ENCODE data around the gene ARHGEF4. TPM values are rescaled to one million over a fixed set of nuclear protein-coding genes. Genes with fewer than 3 reads are reported as not detected.
A peak's percentile ranks its signal among the peaks of the same experiment; 100 is the strongest.

ARHGEF4 gene
- total RNA-seq, 2 donors from 2014 or later: not detected

- H3K27ac Mint-ChIP-seq: no peak overlapping the region
- H3K4me3 Mint-ChIP-seq: no peak overlapping the region
- peaks cover 11% of the 10 kb centered on the region for H3K27me3 Mint-ChIP-seq
- H3K9me3 Mint-ChIP-seq: no peaks in the 10 kb centered on the region
- H3K36me3 Mint-ChIP-seq (ENCODE audit: low read depth): no peaks in the 10 kb centered on the region
- no peak for ATAC-seq (replicated peaks)
- H3K4me1 Mint-ChIP-seq: peaks cover 3% of the 10 kb centered on the region
Observed at GRCh38 chr2:130808482-130809268, 28.0 kb upstream of the ARHGEF4 start.

GRCh38 chr2:130810490-130810889 is 26.2 kb upstream of the ARHGEF4 start:
- peaks cover 3% of the 10 kb centered on the region for H3K4me1 Mint-ChIP-seq
- no peaks in the 10 kb centered on the region for H3K9me3 Mint-ChIP-seq
- peak overlapping the region; percentile 37 for H3K27ac Mint-ChIP-seq
- H3K4me3 Mint-ChIP-seq: no peak overlapping the region
- H3K27me3 Mint-ChIP-seq: peaks cover 11% of the 10 kb centered on the region
- no peaks in the 10 kb centered on the region for H3K36me3 Mint-ChIP-seq (ENCODE audit: low read depth)
- ATAC-seq (replicated peaks): no peak

- Mint-ChIP-seq H3K4me3 (no peak overlapping the region), H3K27ac (no peak overlapping the region), H3K36me3 (ENCODE audit: low read depth) (no peaks in the 10 kb centered on the region), H3K9me3 (no peaks in the 10 kb centered on the region), H3K4me1 (no peaks in the 10 kb centered on the region), H3K27me3 (peaks cover 8% of the 10 kb centered on the region)
- no peak for ATAC-seq (replicated peaks)
Observed at GRCh38 chr2:130813722-130814121, 23.0 kb upstream of the ARHGEF4 start.

- Mint-ChIP-seq H3K9me3 (no peaks in the 10 kb centered on the region), H3K4me1 (no peaks in the 10 kb centered on the region), H3K36me3 (ENCODE audit: low read depth) (no peaks in the 10 kb centered on the region), H3K27me3 (peaks cover 5% of the 10 kb centered on the region), H3K27ac (no peak overlapping the region), H3K4me3 (no peak overlapping the region)
- no peak for ATAC-seq (replicated peaks)
Observed at GRCh38 chr2:130814931-130815680, 21.6 kb upstream of the ARHGEF4 start.

- no peaks in the 10 kb centered on the region for H3K36me3 Mint-ChIP-seq (ENCODE audit: low read depth)
- peak; percentile 35 for ATAC-seq (replicated peaks)
- no peaks in the 10 kb centered on the region for H3K9me3 Mint-ChIP-seq
- peaks cover under 1% of the 10 kb centered on the region for H3K4me1 Mint-ChIP-seq
- no peak overlapping the region for H3K27ac Mint-ChIP-seq
- no peak overlapping the region for H3K4me3 Mint-ChIP-seq
- no peaks in the 10 kb centered on the region for H3K27me3 Mint-ChIP-seq
Observed at GRCh38 chr2:130818809-130819208, 17.9 kb upstream of the ARHGEF4 start.

- Mint-ChIP-seq H3K9me3 (no peaks in the 10 kb centered on the region), H3K4me1 (peaks cover 5% of the 10 kb centered on the region), H3K27me3 (no peaks in the 10 kb centered on the region), H3K36me3 (ENCODE audit: low read depth) (no peaks in the 10 kb centered on the region), H3K4me3 (no peak overlapping the region), H3K27ac (no peak overlapping the region)
- no peak for ATAC-seq (replicated peaks)
Observed at GRCh38 chr2:130819226-130819607, 17.5 kb upstream of the ARHGEF4 start.

- Mint-ChIP-seq H3K36me3 (ENCODE audit: low read depth) (no peaks in the 10 kb centered on the region), H3K4me3 (no peak overlapping the region), H3K27me3 (no peaks in the 10 kb centered on the region), H3K4me1 (peaks cover 10% of the 10 kb centered on the region), H3K9me3 (no peaks in the 10 kb centered on the region), H3K27ac (no peak overlapping the region)
- ATAC-seq (replicated peaks): no peak
Observed at GRCh38 chr2:130819608-130820278, 17.0 kb upstream of the ARHGEF4 start.

- no peak for ATAC-seq (replicated peaks)
- H3K27ac Mint-ChIP-seq: peak overlapping the region; percentile 59
- H3K27me3 Mint-ChIP-seq: no peaks in the 10 kb centered on the region
- no peaks in the 10 kb centered on the region for H3K9me3 Mint-ChIP-seq
- no peak overlapping the region for H3K4me3 Mint-ChIP-seq
- H3K36me3 Mint-ChIP-seq (ENCODE audit: low read depth): no peaks in the 10 kb centered on the region
- peaks cover 10% of the 10 kb centered on the region for H3K4me1 Mint-ChIP-seq
Observed at GRCh38 chr2:130820279-130820861, 16.3 kb upstream of the ARHGEF4 start.

GRCh38 chr2:130821867-130822266 is 14.8 kb upstream of the ARHGEF4 start:
- H3K27me3 Mint-ChIP-seq: no peaks in the 10 kb centered on the region
- peak overlapping the region; percentile 59 for H3K27ac Mint-ChIP-seq
- no peaks in the 10 kb centered on the region for H3K9me3 Mint-ChIP-seq
- peaks cover 10% of the 10 kb centered on the region for H3K4me1 Mint-ChIP-seq
- H3K36me3 Mint-ChIP-seq (ENCODE audit: low read depth): no peaks in the 10 kb centered on the region
- no peak for ATAC-seq (replicated peaks)
- H3K4me3 Mint-ChIP-seq: no peak overlapping the region

DNA sequence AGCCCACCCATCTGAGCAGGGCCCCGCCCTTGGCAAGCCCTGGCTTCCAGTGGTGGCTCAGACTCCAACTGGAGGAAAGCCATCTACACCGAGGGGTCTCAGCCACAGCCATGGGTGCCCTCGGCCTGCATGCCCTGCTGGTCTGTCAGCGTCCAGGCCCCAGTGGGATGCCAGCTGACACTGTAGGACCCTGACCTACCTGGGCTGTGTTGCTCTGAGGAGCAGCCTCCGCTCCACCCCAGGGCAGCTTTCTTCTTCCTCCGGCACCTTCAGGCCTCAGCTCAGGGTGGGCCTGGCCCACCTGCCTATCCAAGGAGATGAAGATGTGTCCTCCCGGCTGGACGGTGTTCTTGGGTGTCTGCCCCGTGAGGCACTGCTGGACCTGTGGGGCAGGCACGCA is 13.9 kb upstream of the ARHGEF4 start:
- Mint-ChIP-seq H3K4me1 (peaks cover 10% of the 10 kb centered on the region), H3K36me3 (ENCODE audit: low read depth) (no peaks in the 10 kb centered on the region), H3K27me3 (no peaks in the 10 kb centered on the region), H3K9me3 (no peaks in the 10 kb centered on the region), H3K4me3 (no peak overlapping the region), H3K27ac (no peak overlapping the region)
- no peak for ATAC-seq (replicated peaks)

DNA sequence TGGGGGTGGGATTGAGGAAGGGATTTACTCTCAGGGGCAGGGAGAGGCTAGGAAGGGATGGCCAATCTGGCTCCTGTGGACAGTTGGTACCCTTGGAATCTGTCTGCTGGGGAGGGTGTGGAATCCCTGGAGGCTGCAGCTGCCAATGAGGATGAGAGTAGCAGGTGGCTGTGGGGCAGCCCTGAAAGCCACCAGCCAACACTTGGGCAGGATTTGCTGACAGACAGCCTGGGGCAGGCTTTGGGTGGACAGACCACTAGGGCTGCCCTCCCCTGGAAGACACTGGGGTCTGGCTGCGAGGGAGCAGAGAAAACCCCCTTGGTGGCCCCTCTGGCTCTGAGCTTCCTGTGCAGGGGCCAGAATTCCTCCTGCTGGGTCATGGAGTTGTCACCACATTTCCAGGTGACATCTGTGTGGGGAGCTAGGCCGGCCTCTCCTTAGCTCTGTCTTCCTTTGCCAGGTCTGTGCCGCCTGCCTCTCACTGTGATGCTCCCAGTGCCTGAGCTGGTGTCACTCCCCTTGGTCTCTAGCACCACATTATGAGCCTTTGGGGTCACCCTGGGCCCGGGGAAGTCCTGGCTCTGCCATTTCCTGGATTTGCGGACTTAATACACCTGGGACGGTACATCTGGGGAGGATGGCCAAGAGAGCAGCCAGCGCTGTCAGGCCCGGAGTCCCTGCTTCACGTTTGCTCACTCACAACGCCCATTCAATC is 13.4 kb upstream of the ARHGEF4 start:
- Mint-ChIP-seq H3K9me3 (no peaks in the 10 kb centered on the region), H3K4me1 (peaks cover 10% of the 10 kb centered on the region), H3K4me3 (peak overlapping the region; percentile 87), H3K36me3 (ENCODE audit: low read depth) (no peaks in the 10 kb centered on the region), H3K27me3 (no peaks in the 10 kb centered on the region), H3K27ac (peak overlapping the region; percentile 99)
- no peak for ATAC-seq (replicated peaks)

DNA sequence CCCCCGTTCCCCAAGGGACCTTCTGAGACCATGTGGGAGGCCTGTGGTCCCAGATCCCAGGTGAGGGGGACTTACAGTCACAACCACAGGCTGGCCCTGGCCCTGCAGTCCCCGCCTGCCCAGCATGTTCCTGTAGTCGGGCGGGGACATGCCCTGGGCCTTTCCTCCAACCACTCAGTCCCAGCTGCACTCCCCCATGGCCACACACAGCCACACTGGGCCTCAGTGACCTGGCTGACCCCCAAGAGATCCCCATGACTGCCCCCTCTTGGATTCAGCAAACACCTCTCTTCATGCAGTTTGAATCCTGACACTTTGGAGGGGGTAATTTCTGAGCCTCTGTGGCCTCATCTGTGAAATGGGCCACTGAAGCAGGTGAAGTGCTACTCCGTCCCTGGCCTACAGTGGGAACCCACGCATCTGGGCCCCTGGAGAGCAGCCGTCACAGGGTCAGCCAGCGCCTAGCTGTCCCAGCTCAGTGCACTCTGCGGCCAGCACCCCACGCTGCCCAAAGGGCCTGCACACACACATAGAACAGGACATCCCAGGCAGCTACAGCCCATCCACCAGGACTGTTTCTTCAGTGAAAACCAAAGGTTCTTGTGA is 12.7 kb upstream of the ARHGEF4 start:
- H3K4me1 Mint-ChIP-seq: peaks cover 10% of the 10 kb centered on the region
- ATAC-seq (replicated peaks): peak; percentile 24
- H3K4me3 Mint-ChIP-seq: peak overlapping the region; percentile 87
- no peaks in the 10 kb centered on the region for H3K36me3 Mint-ChIP-seq (ENCODE audit: low read depth)
- no peaks in the 10 kb centered on the region for H3K27me3 Mint-ChIP-seq
- peak overlapping the region; percentile 99 for H3K27ac Mint-ChIP-seq
- H3K9me3 Mint-ChIP-seq: no peaks in the 10 kb centered on the region

DNA sequence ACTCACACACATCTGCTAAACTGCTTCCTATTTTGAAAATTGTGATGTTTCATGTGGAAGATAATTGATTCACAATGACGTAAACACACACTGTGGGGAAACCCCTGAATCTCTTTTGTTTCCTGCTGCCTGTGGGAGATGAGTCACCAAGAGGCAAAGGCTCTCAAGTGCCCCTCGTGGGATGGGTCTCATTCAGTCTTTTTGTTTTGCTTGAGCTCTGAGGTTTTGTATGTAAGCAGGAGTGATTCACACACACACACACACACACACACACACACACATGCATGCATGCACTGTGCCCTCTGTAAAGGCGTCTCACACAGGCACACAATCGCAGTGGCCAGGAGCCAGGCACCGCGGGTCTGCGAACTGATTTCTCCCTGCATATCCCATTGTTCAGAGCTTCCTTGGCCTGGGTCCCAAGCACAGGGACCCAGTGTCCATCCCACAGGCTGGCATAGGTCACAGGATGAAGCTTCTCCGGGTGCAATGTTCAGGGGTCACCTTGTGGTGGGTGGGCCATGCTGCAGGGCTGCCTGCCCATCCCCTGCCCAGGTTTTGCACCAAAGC is 12.1 kb upstream of the ARHGEF4 start:
- Mint-ChIP-seq H3K27ac (peak overlapping the region; percentile 99), H3K36me3 (ENCODE audit: low read depth) (no peaks in the 10 kb centered on the region), H3K27me3 (no peaks in the 10 kb centered on the region), H3K4me3 (peak overlapping the region; percentile 87), H3K9me3 (no peaks in the 10 kb centered on the region), H3K4me1 (peaks cover 10% of the 10 kb centered on the region)
- peak; percentile 94 for ATAC-seq (replicated peaks)
